ENCODE data around the gene PAXX. TPM values are rescaled to one million over a fixed set of nuclear protein-coding genes. Genes with fewer than 3 reads are reported as not detected.

The PAXX gene
- total RNA-seq, 1 experiment from 2014 or later = 44.1 TPM

DNA sequence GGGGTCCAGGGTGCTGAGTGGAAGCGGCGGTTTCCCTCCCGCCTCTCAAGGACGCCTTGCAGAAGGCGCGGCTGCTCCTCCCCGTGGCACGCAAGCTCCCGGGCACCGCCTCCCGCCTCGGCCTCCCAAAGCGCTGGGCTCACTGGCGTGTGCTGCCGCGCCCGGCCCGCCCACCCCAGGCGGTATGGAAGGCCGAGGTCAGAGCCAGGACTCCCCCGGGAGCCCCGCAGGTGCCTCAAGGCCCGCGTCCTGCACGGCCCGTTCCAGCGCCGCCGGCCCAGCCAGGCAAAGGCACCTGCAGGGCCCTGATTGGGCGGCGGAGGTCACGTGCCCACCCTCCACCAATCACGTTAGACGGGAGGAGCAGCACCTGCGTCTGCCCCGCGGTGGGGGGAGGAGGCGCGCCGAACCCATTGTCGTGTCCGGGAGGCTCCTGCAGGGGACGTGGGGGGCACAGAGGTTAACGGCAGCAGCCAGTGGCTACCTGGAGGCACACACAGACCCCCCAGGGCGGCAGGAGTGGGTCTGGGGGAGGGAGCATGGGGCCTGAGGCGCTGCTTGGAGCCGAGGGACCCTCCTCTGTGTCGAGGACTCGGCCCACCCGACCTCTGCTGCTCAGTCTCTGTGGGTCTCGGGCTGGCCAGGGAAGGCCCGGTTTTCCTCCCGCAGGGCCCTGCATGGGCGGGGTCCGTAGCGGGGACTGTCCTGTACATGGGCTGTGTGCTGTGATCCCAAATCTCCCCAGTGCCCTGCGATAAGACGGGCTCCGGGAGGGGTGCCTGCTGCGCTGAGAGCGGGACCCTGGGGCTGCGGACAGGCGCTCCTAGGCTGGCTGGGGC lies 42.2 kb upstream of the PAXX start (continued):
- TF ChIP-seq PRDM15 (CRISPR knock-in tag; IDR thresholded peaks at IDR 0.05) (no peak), ZNF121 (CRISPR knock-in tag; IDR thresholded peaks at IDR 0.05) (no peak), SMAD3 (CRISPR knock-in tag; IDR thresholded peaks at IDR 0.05; ENCODE audit: borderline replicate concordance) (no peak), NFE2L1 (CRISPR knock-in tag; IDR thresholded peaks at IDR 0.05) (no peak; the same call in 1 of the 2 replicates), USF2 (CRISPR knock-in tag; IDR thresholded peaks at IDR 0.05) (peak; percentile 99), JAZF1 (CRISPR knock-in tag; IDR thresholded peaks at IDR 0.05) (no peak), CBFB (CRISPR knock-in tag; IDR thresholded peaks at IDR 0.05; ENCODE audit: low read depth) (no peak), ZNF232 (CRISPR knock-in tag; IDR thresholded peaks at IDR 0.05) (no peak), TP53 (CRISPR knock-in tag; IDR thresholded peaks at IDR 0.05) (no peak), NR2C2 (CRISPR knock-in tag; IDR thresholded peaks at IDR 0.05) (no peak), ATF1 (CRISPR knock-in tag; IDR thresholded peaks at IDR 0.05) (no peak), SOX15 (CRISPR knock-in tag; IDR thresholded peaks at IDR 0.05) (no peak), ZNF425 (CRISPR knock-in tag; conservative IDR thresholded peaks at IDR 0.05) (no peak), ZNF532 (CRISPR knock-in tag; IDR thresholded peaks at IDR 0.05; ENCODE audit: borderline replicate concordance) (no peak), MLX (CRISPR knock-in tag; IDR thresholded peaks at IDR 0.05) (no peak), FOXP1 (CRISPR knock-in tag; IDR thresholded peaks at IDR 0.05; ENCODE audit: borderline replicate concordance) (peak; percentile 56; the same call in 1 of the 2 replicates), MXD4 (CRISPR knock-in tag; IDR thresholded peaks at IDR 0.05; ENCODE audit: borderline replicate concordance) (no peak)
- TF ChIP-seq, protein P1, sequence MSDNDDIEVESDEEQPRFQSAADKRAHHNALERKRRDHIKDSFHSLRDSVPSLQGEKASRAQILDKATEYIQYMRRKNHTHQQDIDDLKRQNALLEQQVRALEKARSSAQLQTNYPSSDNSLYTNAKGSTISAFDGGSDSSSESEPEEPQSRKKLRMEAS (CRISPR knock-in tag; IDR thresholded peaks at IDR 0.05) = peak; percentile 83
- TF ChIP-seq, protein P2, sequence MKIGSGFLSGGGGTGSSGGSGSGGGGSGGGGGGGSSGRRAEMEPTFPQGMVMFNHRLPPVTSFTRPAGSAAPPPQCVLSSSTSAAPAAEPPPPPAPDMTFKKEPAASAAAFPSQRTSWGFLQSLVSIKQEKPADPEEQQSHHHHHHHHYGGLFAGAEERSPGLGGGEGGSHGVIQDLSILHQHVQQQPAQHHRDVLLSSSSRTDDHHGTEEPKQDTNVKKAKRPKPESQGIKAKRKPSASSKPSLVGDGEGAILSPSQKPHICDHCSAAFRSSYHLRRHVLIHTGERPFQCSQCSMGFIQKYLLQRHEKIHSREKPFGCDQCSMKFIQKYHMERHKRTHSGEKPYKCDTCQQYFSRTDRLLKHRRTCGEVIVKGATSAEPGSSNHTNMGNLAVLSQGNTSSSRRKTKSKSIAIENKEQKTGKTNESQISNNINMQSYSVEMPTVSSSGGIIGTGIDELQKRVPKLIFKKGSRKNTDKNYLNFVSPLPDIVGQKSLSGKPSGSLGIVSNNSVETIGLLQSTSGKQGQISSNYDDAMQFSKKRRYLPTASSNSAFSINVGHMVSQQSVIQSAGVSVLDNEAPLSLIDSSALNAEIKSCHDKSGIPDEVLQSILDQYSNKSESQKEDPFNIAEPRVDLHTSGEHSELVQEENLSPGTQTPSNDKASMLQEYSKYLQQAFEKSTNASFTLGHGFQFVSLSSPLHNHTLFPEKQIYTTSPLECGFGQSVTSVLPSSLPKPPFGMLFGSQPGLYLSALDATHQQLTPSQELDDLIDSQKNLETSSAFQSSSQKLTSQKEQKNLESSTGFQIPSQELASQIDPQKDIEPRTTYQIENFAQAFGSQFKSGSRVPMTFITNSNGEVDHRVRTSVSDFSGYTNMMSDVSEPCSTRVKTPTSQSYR (CRISPR knock-in tag; IDR thresholded peaks at IDR 0.05) = peak; percentile 82; the same call in 1 of the 2 replicates
- TF ChIP-seq, protein P3, sequence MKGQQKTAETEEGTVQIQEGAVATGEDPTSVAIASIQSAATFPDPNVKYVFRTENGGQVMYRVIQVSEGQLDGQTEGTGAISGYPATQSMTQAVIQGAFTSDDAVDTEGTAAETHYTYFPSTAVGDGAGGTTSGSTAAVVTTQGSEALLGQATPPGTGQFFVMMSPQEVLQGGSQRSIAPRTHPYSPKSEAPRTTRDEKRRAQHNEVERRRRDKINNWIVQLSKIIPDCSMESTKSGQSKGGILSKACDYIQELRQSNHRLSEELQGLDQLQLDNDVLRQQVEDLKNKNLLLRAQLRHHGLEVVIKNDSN (CRISPR knock-in tag; IDR thresholded peaks at IDR 0.05) = peak; percentile 99
- TF ChIP-seq, protein P4, sequence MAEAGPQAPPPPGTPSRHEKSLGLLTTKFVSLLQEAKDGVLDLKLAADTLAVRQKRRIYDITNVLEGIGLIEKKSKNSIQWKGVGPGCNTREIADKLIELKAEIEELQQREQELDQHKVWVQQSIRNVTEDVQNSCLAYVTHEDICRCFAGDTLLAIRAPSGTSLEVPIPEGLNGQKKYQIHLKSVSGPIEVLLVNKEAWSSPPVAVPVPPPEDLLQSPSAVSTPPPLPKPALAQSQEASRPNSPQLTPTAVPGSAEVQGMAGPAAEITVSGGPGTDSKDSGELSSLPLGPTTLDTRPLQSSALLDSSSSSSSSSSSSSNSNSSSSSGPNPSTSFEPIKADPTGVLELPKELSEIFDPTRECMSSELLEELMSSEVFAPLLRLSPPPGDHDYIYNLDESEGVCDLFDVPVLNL (CRISPR knock-in tag; IDR thresholded peaks at IDR 0.05; ENCODE audit: borderline replicate concordance, low read depth) = no peak

All from WTC11 (cell line).